Suppressor macrophage (primary cell): ENCODE results near the gene KLHL2.
A peak's percentile ranks its signal among the peaks of the same experiment; 100 is the strongest.
"Not testable (repeated sequence)": the region's sequence is repeated elsewhere in the genome, so short reads cannot be mapped to it uniquely, and the experiment has no call there.

Source experiments
- DNase-seq, 4 experiments: peaks; one replicate each; pipeline ENCODE4 v3.0.0-alpha.2; 2020 to 2022

The KLHL2 gene

DNA sequence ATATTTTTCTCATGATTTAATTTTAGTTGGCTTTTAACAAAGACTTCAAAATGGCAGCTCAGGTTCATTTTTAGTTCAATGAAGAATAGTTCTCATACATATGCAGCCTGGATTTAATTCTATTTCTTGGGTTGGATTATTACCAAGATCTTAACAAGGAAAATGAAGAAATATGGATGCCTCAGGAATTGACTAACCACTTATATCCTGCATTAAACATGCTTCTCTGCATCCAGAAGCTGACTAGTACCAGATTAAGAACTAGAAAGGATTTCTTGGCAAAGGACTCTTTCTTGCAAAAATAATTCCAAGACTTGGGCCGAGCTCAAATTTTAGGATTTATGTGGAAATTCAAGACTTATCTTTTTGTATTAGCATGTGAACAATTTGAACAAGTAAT, 5.6 kb upstream of the KLHL2 start:
- DNase-seq, result no peak

DNA sequence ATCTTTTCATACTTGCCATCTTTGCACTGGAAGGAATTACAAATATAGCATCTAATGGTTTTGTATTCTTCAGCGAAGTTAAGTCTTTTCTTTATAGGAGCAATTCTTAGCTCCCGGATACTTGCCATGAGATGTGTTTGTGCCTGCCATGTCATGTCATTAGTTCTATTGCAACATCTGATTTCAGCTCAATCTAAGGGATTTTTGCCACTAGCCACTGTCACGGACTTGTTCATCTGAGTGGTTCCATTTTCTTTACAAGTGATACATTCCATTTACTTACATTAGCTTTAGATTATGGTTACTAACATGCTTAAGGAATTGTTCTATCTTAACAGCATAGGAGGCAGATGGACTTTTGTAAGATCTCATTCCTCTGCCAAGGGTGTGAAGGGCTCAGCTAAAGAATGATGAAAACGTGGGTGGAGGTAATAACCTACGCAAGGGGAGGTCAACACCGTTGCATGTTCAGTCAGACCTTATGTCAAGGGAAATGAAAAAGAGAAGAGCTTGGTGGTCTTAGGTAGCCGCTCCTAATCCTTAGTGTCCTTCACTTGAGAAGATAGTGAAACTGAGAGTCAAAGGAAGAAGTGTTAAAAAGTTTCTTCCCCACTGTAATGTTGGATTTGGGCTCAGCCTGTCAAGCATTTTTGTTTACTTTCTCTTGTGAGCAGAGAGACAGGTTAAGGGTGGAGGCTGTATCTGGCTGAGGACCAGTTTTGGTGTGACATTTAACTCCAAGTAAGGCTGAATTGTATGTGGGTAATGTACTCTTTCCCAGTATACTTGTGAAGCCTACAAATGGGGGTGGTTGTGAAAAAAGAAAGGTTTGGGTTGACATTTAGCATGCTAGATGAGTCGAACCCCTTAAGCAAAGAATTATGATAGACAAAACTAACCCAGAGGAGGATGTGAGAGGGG, 3.6 kb upstream of the KLHL2 start:
- peak in 3 of 4 experiments; percentile 11 to 30 (median 15) for DNase-seq

DNA sequence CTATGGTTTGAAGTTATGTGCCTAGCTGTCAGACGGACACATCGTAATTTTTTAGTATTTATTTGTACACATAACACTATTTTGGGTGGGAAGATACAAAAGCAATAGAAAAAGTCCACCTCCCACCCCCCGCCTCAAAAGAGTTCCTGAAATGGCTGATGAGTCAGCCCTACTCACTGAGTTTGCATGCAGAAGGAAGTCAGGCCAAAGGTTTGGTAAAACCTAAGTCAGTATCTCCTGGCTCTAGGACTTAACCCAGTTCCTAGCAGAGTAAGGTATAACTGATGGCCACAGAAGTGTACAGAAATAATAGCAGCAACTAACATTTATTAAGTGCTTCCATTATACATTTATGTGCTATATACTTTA, 2.9 kb upstream of the KLHL2 start:
- DNase-seq, result peak; percentile 50 to 76 (median 70)

DNA sequence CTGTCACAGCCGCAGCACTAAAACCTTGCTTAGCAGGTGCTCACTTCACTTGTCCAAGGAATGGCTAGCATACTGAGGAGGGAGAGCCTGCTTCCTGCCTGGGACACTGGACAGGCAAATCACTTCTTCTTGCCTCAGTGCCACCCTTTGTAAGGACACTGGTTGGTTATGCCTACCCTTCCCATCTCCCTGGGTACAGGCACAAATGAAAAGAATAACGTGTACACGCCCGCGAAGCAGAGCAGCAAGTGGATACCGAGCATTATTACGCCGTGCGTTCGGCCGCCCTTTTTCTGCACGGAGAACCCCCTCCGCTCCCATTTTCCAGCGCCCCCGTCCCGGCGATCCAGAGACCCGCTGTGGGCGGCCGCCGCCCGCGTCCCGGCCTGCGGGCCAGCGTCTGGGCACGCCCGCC, 338 bp upstream of the KLHL2 start:
- DNase-seq, result peak in 2 of 4 experiments; percentile 28 to 32

DNA sequence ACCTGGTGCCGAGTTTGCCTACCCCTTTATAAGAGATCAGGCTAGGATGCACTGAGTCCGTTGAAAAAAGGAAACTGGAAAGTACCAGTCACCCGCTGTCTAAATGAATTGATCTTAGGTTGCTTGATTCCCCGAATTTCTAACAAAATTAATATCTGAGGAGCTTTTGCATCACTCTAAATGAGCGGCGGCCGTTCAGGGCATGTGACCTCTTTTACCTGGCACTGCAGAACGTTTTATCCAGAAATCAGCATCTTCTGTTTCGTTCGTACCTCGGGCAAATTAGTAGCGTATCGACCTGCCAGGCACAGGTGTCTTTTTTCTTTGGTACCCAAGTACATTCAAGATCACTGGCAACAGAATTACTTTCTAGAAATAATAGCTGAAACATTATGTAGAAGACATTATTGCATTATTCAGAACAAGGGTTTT, 876 bp downstream of the KLHL2 start:
- peak in 3 of 4 experiments; percentile 10 to 36 (median 24) for DNase-seq

DNA sequence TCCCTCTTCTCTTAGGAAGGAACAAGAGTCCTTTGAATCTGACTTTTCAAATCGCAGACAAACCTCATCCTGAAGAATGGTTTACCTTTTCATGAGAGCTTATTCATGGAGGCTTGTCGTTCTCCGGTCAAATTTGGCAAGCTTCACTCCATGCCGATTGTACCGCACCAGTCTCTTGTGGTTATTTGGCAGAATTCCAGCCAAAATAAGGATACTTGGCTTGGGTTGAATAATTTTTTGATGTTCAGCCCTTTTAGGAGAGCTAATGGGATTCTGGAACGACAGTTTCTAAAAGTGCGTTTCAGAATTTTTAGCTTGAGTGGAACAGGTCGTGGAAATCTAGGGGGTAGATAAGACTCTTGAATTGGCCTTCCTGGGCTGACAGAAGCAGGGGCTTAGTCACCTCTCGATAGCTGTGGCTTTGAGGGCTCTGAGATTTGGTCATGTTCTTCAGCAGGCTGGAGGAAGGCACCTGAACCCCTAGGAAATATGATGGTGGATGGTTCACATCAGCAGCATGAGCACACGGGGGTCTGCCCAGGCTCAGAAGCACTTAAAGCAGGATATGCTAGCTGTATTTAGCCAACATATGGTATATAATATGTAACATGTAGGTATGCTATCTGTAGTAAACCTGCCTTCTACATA, 1.5 kb downstream of the KLHL2 start:
- DNase-seq, result peak in 1 of 4 experiments; percentile 24

DNA sequence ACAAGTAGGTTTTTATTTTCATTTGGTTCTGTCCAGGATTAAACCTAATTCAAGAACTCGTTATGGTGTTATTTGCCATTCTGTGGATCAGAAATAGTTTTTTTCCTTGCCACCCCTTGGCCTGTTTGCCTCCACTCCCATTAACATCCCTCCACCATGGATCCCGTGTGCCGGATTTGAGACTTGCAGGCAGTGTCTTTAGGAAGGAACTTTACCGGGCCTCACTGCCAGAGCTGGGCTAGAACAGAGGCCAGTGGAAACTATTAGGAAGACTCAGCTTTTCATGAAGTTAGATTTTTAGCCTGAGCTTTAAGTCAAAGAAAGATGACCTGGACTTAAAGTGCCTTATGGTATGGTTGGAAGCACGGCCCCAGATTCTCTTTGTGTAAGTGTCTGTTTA, 2.4 kb downstream of the KLHL2 start:
- no peak for DNase-seq

DNA sequence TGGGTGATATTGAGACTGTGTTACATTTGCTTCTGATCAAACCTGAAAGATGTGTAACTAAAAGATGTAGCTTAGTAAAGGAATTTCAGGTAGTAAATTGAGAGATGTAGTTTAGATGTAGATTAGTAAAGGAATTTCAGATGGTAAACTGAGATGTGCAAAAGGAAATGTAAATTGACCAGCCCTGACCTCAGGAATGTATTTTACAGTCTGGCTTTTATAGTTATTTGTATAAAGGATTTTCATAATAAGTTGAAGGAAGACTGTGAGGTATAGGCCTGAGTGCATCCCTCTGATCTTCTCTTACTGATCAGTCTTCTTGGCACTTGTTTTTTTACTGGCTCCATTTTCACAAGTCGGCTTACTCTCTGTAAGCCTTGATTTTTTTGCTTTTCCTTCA, 3.2 kb downstream of the KLHL2 start:
- DNase-seq, result no peak

DNA sequence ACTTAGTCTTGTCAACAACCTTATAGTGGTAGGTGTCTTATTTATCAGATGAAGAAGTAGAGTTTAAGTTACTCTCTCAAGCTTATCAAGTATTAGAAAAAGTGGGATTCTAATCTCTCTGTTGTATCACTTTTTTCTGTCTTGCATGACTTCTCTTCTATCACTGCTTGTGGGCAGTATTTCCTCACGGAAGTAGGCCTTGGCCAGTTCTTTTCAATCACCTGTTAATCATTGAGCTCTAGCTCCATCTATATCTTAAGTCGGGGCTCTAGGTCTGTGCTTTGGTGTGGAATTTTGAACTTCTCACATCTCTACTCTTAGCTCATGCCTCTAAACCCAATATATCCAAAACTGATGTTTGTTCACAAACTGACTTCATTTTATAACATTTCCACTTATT, 5.3 kb downstream of the KLHL2 start:
- DNase-seq, result not testable (repeated sequence)

DNA sequence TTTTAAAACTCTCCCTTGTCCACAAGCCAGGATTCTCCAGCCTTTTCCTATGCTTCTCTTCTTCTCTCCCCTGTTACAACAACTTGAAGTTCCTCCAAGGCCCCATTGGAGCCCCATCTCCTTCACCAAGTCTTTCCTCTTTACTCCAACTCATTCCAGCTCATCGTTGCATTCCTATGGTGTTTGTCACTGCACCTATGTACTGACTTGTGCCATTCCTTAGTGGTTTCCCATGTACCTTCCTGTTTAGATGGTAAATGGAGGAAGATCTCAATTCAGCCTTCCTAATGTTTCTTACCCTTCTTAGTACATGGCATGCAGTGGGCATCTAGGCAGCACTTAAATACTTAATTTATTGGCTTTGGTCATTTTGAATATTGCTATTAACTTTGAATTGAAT, 6.0 kb downstream of the KLHL2 start:
- DNase-seq, result not testable (repeated sequence)

DNA sequence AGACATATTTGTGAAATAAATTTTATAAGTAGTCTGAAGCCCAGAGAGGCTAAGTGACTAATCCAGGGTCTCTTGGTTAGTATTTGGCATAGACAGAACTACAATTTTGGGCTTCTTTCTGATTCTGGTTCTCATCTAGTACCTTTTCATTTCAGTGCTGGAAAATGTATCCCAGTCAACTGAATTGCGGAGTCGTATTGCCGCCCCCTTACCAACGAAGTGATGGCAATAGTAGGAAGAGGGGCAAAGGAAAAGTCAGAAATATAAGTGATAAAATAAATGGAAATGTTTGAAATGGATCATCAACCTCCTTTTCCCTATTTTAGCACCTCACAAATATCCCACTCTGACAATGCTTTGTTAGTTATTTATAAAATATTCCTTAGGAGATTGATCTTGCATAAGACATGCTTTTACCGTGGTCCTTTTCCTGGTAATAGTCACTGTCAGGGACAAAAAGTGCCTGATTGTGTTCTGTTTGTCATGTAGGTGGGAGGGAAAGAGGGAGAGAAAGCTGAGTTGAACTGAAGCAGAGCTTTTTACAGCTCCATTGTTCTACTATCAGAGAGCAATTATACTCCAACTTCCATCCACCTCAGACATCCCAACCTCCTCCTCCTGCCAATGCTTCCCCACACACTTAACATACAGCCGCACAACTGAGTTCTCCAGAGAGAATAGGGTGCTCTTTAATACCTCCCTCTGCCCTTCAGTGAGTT, 6.8 kb downstream of the KLHL2 start:
- not testable (repeated sequence) for DNase-seq

DNA sequence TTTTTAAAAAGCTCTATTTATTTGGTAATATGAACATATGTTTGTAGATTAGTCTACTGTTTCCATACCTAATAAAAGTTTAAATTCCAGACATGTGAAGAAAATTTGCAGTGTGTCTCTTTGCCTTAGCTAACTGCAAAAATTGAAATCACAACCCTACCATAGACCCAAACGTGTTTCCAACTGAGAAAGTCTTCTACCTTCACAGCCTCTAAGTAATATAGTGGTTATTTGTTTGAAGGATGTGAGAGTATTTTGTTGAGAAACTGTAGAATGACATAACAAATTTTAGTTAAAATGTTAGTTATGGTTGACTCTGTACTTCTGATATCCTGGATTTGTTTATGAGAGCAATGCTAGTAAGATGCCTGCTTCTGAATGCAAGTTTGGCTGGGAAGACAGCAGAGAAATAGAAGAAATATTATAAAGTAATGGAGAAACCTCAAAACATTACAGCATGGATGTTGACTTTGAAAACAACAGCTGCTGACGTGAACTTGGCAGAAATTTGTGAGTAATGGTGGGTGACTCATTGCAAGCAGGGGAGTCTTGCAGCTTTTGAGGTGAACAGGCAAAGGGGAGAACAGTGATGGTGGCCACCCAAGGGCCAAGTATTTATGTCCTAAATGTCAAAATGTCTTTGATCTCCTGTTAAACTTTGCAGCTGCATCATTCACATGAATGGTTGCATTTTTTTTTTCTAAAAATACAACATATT, 7.8 kb downstream of the KLHL2 start:
- peak in 3 of 4 experiments; percentile 34 to 52 (median 46) for DNase-seq

DNA sequence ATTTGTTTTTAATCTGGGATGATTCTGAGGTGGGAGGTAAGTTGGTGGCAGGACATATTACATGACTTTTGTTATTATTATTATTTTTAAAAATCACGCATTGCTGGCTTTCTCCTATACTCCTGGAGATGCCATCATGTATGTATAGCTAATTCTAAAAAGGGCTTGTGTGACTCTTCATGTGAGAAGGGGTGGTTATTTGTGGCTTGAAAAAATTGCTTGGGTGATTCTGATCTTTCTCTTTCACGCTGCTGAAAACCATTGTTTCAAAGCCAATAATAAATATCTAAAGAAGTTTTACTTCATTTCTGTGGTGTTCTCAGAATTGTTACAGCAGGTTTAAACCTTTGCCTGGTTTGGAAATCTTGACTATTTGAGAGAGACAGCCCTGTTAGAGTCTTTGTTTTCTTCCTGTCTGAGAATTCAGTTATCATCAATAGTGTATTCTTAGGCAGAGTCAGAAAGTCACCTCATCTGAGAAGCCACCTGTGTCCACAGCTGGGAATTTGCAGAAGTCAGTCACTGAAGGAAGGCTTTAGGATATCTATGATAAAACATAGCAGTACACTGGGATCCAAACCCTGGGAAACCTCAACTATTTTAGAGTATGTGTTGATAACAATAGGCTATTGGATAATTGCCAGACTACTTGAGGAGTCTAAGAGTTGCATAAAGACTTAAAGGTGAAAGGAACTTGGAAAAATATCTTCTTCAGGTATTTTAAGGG, 8.6 kb downstream of the KLHL2 start:
- not testable (repeated sequence) for DNase-seq

DNA sequence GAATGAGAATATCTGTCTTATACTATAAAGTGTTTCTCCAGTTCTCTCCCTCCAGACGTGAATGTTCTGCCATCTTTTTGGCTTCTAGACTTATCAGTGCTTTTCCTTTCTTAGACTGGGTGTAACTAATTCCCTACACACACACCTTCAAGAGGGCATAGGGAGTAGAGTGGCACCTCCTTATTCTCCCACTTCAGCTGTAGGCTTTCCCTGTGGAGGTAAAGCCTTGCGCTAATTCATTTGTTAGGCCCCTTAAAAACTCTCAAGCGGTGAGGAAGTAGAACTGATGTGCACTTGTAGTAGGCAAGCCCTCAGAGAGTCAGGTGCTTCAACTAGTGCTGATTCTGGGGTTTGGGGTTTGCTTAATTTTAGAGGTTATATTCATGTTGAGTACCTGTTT, 10.0 kb downstream of the KLHL2 start:
- DNase-seq, result no peak

DNA sequence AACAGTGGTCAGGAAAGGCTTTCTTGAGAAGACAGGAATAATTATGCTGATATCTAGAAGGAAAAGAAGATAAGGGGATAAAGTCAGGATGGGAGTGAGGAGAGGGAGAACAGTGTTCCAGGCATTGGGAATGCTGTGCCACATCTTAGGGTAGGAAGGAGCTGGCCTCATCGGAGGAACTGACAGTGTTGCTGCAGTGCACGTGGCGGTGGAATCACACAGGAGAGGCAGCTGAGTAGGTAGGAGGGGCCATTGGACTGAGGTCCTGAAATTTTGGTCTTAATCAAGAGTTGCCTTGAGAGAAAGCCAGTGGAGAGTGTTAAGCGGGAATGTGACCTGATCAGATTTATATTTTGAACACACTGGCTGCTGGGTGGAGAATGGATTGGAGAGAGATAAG, 13.9 kb downstream of the KLHL2 start:
- DNase-seq, result not testable (repeated sequence)

DNA sequence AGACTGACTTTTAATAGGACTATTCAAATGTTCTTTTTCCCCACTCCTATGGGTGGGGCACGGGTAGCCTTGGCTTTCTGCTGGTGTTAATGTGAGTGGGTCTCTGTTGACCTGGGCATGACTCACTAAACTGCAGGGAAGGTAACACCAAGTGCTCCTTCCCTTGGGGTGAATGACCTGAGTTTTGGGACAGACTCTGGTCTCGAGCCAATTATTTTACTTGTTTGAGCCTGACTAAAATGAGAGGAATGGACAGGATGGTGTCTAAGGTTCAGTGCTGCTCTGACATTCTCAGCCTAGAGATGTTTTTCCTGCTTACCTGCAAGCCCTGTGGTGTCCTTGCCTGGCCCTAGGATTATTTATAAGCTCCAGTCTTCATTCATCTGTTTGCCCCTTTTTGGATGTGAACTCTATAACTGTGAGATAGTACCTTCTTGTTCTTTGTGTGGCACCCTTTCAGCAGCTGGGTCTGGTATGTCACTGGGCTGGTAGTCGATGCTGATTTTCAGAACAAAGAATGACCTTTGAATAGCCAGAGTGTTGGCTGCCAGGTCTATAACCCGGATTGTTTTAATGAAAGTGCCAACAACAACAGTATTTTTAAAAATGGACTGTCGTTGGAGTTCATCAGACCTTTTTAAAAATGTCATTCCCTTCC, 14.8 kb downstream of the KLHL2 start:
- not testable (repeated sequence) for DNase-seq

DNA sequence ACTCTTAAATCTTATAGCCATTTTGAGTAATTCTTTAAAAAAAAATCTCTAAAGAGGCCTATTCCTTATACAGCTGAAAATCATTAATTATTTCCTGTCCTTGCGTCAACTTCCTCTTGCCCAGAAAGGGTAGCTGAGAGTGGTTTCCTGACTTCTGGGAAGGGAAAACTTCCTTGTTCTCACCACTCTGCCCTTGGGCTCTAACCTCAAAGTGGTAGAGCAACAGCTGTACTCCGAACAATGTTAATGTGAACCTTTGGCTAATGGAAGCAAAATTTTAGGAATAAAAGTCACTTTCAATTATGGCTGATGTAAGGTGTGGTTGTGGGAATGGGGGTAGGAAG, 15.3 kb downstream of the KLHL2 start:
- peak; percentile 62 to 85 (median 78) for DNase-seq

DNA sequence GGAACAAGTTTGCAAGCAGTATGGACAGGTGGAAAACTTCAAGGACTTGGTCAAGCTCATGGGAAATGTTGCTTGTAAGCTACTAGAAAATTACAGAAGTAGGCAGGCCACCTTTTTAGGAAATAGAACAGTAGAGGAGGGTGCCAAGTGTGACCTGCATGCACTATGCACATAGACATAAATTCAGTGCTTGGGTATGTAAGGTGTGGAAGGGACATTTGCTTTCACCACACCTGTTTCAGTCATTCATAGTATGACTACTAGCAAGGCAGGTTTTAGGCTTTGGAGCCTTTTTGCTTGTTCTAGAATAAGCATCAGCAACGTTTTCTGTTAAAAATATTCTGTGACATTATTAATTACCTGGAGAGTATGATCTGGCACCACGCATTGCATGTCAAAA, 20.0 kb downstream of the KLHL2 start:
- DNase-seq, result not testable (repeated sequence)

DNA sequence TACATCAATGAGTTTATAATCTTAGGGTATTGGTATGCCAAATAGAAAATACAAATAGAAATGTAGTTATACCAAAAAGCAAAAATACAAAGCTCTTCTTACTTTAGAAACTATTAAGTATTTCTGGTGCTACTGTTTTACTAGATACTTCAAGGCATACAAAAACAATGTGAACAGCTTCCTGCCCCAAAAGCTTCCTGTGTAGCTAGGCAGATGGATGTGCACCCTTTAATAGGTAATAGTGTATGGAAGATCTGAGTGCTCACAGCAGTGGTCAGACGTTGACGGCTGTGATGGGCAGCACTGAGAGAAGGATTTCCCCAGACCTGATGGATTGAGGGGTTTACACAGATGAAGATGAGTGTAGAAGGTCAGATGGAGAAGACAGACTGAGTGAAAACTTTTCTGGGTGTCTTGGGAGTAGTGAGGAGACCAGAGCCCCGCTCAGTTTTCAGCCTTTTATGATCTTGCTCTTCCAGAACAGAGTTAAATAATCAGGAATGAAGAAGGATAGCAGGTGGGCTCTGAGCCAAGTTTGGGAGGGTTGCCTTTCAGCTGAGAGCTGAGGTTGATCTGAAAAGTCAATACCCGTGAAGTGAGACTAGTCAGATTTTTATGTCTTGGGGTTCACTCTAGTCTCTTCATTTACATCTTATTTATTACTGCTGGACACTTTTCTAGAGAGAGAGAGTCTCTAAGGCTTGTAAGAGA, 22.3 kb downstream of the KLHL2 start:
- not testable (repeated sequence) for DNase-seq

DNA sequence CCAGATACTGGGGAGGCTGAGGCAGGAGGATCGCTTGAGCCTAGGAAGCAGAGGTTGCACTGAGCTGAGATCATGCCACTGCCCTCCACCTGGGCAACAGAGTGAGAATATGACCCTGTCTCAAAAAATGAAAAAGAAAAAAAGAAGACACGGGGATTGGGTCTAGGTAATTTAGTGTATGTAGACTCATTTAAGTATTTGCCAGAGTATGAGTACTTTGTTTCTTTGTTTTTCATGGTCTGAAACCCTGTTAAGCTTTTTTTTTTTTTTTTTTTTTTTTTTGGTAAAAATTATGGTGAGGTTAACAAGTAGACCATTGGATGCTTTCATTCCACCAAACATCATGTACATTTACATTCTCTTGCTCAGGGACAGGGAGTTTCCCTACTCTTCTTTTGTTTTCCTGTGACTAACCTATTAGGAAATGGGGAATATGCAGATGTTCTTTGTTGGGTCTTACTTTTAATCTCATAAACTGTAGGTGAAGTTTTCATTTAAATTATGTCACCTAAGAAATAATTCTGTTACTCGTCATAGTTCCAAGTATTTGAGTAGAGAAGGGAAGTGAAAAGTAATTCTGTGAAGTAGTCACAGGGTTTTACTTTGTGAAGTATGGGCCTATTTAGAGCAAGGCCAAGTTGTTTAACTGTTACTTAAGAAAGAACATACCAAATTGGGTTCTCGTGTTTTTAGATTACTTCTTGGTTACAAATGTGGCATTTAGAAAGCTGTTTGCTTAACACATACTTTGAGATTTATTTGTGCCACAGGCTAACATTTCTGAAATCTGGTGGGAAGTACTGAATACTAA, 25.5 kb downstream of the KLHL2 start:
- not testable (repeated sequence) for DNase-seq
